NCI-H69 (cell line): ENCODE measurements around the gene SPOCK3.

ENCODE experiments used
- DNase-seq: peaks from one replicate; lab custom pipeline; 2025; lab: John Stamatoyannopoulos, UW

SPOCK3 gene

GRCh38 chr4:166957451-166957850, 276.8 kb downstream of the SPOCK3 start:
- no peak for DNase-seq

GRCh38 chr4:166956484-166956883, 277.8 kb downstream of the SPOCK3 start:
- DNase-seq, result no peak

- DNase-seq, result no peak
Measured at GRCh38 chr4:166941629-166942028, 292.7 kb downstream of the SPOCK3 start.

- DNase-seq, result peak; percentile 13
Measured at GRCh38 chr4:166930464-166930863, 303.8 kb downstream of the SPOCK3 start.

DNA sequence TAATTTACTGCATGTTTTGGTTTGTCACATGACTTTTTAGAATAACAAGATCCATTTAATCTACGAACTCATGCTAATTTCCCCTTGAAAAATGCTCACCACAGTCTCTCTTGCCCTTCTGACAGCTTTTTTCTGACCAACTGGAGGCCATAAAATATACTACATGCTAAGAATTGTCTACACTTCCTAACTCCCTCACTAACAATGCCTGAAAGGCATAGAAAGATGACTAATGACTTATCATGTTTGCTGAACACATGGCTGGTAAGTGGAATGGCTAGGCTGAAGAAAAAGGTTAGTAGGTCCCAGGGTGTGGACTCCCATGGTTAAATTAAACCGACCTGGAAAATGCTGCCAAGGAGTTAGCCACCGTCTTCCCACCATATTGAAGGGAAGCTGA, 309.9 kb downstream of the SPOCK3 start:
- peak; percentile 91 for DNase-seq

GRCh38 chr4:166913926-166914325, 320.4 kb downstream of the SPOCK3 start:
- no peak for DNase-seq

DNA sequence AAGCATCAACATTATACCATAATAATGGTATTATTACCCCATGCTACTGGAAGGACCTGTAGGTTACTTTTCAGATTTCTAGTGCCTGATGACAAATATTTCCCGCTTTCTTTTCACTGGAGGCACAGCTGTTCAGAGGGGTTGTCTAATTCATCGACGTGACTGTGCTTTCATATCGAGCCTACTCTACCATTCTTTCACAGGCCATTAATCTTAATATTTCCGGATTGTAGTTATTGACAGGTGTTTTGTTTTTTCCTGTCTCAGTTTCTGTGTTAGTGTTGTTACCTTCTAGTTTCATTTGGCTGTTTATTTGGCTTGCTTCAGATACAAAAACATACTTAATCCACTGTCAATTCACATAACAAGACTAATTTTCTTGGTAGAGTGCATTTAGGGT, 330.9 kb downstream of the SPOCK3 start:
- DNase-seq, result no peak

DNA sequence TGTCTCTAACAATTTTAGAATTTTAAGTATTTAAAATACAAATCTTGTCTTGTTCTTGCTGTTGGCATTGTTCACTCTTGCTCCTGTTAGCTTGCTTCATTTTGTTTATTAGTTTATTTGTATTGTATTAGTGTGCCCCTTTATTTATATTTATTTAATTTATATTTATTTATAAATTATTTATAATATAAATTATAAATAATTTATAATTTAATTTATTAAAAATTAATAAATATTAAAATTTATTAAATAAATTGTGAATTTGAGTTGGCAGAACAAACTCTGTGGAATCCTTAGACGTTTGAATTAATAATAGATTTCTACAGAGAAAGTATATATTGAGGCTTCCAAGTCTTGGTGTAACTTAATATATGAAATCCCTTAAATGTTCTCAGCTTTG, 331.4 kb downstream of the SPOCK3 start:
- DNase-seq, result no peak

- DNase-seq, result peak; percentile 4
Measured at GRCh38 chr4:166896254-166896653, 338.0 kb downstream of the SPOCK3 start.

- no peak for DNase-seq
Measured at GRCh38 chr4:166895771-166896170, 338.5 kb downstream of the SPOCK3 start.

GRCh38 chr4:166887457-166887856, 346.8 kb downstream of the SPOCK3 start:
- no peak for DNase-seq

DNA sequence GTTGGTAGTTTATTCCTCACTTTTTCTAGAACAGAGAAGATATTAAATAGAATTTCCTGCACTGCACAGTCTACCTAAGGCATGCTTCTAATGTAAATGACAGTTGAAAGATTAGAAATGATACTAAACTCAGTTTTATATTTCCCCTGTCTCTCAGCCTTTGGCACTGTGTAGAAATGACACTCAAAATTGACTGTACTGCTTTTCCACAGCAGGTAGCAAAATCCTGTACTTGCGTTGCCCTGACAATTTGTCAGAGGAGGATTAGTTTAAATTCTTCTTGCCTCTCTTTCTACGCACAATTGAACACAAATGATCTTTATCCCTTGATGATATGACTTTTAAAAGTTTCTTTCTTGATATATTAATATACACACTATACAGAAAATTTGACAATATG, 347.6 kb downstream of the SPOCK3 start:
- DNase-seq, result no peak

DNA sequence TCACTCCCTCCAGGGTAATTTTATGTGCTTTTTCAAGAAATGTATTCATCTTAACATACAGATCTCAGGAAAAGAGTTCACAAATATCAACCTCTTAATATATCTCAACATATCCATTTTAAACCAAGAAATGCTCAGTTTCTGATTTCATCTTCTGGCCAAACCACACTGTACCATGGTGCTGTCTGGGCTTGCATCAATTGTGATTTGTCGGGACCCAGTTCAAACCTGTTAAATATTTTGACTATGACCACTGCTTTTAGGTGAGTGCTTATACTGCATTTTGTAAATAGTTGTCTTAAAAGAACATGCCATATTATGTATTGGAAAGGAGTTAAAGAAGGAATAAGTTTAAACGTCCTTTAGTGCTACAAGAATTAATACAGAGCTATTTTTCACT, 352.1 kb downstream of the SPOCK3 start:
- no peak for DNase-seq

GRCh38 chr4:166875821-166876220, 358.5 kb downstream of the SPOCK3 start:
- DNase-seq, result no peak

- DNase-seq, result no peak
Measured at GRCh38 chr4:166862032-166862431, 372.3 kb downstream of the SPOCK3 start.

- peak; percentile 52 for DNase-seq
Measured at GRCh38 chr4:166850398-166850797, 383.9 kb downstream of the SPOCK3 start.

GRCh38 chr4:166846939-166847338, 387.4 kb downstream of the SPOCK3 start:
- no peak for DNase-seq

- no peak for DNase-seq
Measured at GRCh38 chr4:166842795-166843261, 391.5 kb downstream of the SPOCK3 start.

DNA sequence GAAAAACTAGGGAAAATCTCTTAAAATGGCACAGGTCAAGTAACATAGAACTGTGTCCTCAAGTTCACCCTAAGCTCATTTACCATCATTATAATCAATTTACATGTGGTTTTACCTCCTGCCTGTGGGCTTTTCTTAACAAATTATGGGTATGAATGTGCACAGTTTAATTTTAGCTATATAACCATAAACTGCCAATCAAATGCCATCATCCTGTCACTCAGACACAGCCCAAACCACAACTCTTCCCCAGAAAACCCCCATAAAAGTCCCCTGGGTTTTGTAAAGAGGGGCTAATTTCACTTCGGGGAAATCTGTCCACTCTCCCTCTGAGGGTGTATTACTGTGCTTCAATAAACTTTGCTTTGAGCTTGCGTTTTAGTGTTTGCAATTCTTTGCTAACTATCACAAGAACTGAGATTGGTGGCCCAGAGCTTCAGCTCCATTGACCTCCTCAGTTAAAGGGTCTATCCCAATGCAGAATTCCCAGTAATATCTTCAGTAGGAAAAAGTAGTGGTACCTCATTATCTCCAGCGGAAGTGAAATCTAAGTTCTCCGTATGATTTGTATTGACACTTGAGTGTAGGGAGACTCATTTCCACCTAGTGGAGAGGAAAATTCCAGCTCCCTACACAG, 394.6 kb downstream of the SPOCK3 start:
- peak; percentile 22 for DNase-seq

GRCh38 chr4:166838975-166839614, 395.2 kb downstream of the SPOCK3 start:
- peak; percentile 22 for DNase-seq

DNA sequence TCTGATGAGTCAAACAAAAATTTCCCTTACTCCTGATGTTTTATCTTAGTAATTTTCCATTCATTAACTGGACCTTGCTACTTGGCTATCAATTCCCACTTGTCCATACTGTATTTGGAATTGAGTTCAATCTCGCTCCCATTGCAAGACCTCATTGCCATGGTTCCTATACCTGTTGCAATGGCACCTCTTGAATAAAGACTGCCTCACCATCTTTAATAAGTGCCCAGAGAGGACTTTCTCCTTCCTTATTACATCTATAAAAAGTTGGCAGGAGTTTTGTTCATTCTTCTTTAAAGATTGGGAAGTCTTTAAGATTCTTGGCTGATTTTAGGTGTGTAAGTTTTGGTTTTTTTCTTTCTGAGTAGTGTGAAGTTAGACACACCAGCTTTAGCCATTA, 397.4 kb downstream of the SPOCK3 start:
- no peak for DNase-seq

- no peak for DNase-seq
Measured at GRCh38 chr4:166827629-166828028, 406.7 kb downstream of the SPOCK3 start.

DNA sequence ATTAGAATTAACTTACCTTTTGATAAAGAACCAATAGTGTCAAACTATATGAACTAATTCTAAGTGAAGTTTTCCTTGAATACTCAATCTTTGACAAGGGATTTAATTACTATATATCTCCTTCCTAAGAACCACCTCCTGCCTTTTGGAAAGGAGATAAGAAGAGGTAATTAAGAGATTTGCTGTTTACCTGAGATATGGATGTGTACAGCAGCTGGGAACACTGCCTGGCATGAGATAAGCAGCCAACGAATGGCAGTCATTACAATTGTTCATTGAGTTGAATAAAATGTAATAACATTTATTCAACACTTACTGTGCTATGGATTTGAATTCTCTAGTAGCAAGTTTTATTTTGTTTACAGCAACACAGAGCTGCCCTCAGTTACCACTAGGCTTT, 407.1 kb downstream of the SPOCK3 start:
- no peak for DNase-seq

GRCh38 chr4:166823848-166824247, 410.4 kb downstream of the SPOCK3 start:
- no peak for DNase-seq
